GM12878 (cell line): ENCODE results near the gene SETD1B. TPM values are rescaled to one million over a fixed set of nuclear protein-coding genes. Genes with fewer than 3 reads are reported as not detected.

Experiments
- EGR1 ChIP-seq, 2 experiments: IDR thresholded peaks; 1 replicate in 1 of 2; 2 replicates in 1 of 2; pipeline ENCODE4 v1.6.1; 2011 to 2012; ENCODE audit warnings: low read depth in 2 of 2, low read length in 2 of 2, borderline replicate concordance in 1 of 2, mild to moderate bottlenecking in 1 of 2, moderate library complexity in 1 of 2
- ETV6 ChIP-seq, 2 experiments: fragments of 450-650 bp in 1 of 2; IDR thresholded peaks in 1 of 2; conservative IDR thresholded peaks in 1 of 2; 2 replicates each; pipeline ENCODE4 v1.6.1; 2014; ENCODE audit warnings: antibody characterized with exemption in 1 of 2, borderline replicate concordance in 1 of 2, low read depth in 1 of 2, mild to moderate bottlenecking in 1 of 2, moderate library complexity in 1 of 2
- EZH2 ChIP-seq: IDR thresholded peaks from 2 replicates; pipeline ENCODE4 v1.6.1; 2012; ENCODE audit warnings: low read depth, mild to moderate bottlenecking, control low read depth, inconsistent platforms, low read length, borderline replicate concordance; ENCODE audit not compliant: control insufficient read depth
- IKZF1 ChIP-seq: fragments of 450-650 bp; conservative IDR thresholded peaks from 2 replicates; pipeline ENCODE4 v1.6.1; 2017; ENCODE audit warnings: antibody characterized with exemption, mild to moderate bottlenecking
- IKZF2 ChIP-seq, 2 experiments: fragments of 450-650 bp; IDR thresholded peaks; 2 replicates each; pipeline ENCODE4 v1.6.1; 2017; ENCODE audit warnings: mild to moderate bottlenecking in 2 of 2, moderate library complexity in 2 of 2
- NFXL1 ChIP-seq: fragments of 450-650 bp; IDR thresholded peaks from 2 replicates; pipeline ENCODE4 v1.6.1; 2017; ENCODE audit warnings: antibody characterized with exemption, mild to moderate bottlenecking, borderline replicate concordance
- NFYA ChIP-seq: IDR thresholded peaks from 2 replicates; pipeline ENCODE4 v1.6.1; 2011; ENCODE audit warnings: low read depth, mild to moderate bottlenecking, low read length, improper control_type of control experiment, borderline replicate concordance
- RB1 ChIP-seq: fragments of 450-650 bp; formaldehyde crosslinking; IDR thresholded peaks from 2 replicates; pipeline ENCODE4 v1.6.1; 2017; ENCODE audit warnings: mild to moderate bottlenecking, borderline replicate concordance
- SMC3 ChIP-seq: IDR thresholded peaks from 2 replicates; pipeline ENCODE4 v1.6.1; 2011; ENCODE audit warnings: low read length, improper control_type of control experiment, borderline replicate concordance
- SREBF2 ChIP-seq: IDR thresholded peaks from 2 replicates; pipeline ENCODE4 v1.6.1; 2012; ENCODE audit warnings: mild to moderate bottlenecking, low read length
- STAT3 ChIP-seq: IDR thresholded peaks from 2 replicates; pipeline ENCODE4 v1.6.1; 2011; ENCODE audit warnings: low read depth, low read length, improper control_type of control experiment
- WRNIP1 ChIP-seq: IDR thresholded peaks from 2 replicates; pipeline ENCODE4 v1.6.1; 2011; ENCODE audit warnings: low read depth, low read length, improper control_type of control experiment, borderline replicate concordance
- YY1 ChIP-seq: IDR thresholded peaks from 2 replicates; pipeline ENCODE4 v1.6.1; 2011; ENCODE audit warnings: low read depth, mild to moderate bottlenecking, low read length
- polyA plus RNA-seq, 11 experiments: library from polyadenylated mRNA; depleted of rRNA in 4 of 11; unstranded in 6 of 11; stranded (reverse) in 5 of 11; fragments of >200 nt; fragmentation: Nextera tagmentation in 4 of 11; fragmentation: Illumina TruSeq in 1 of 11; extraction: Ambion mirVana in 4 of 11; extraction: Trizol in 1 of 11; gene quantifications; 1 replicate in 1 of 11; 2 replicates in 10 of 11; pipeline versions ENCODE4 v1.2.1 to v1.2.3, GENCODE V29; 2011 to 2016; ENCODE audit warnings: inconsistent platforms in 2 of 11, missing spikeins in 2 of 11, low read depth in 1 of 11
- total RNA-seq, 4 experiments: library from RNA; depleted of rRNA in 3 of 4; stranded (reverse); fragments of >200 nt in 3 of 4; fragmentation: Illumina TruSeq in 1 of 4; extraction: Trizol in 1 of 4; gene quantifications; 2 replicates each; pipeline versions ENCODE4 v1.2.1 to v1.2.3, GENCODE V29; 2013 to 2021
- TF ChIP-seq, protein P1 (sequence below): fragments of 450-650 bp; IDR thresholded peaks from 2 replicates; pipeline ENCODE4 v1.6.1; 2017; ENCODE audit warnings: mild to moderate bottlenecking, moderate library complexity
- TF ChIP-seq, protein P2 (sequence below): IDR thresholded peaks from 2 replicates; pipeline ENCODE4 v1.6.1; 2011; ENCODE audit warnings: borderline replicate concordance, low read depth, mild to moderate bottlenecking, moderate library complexity, low read length; ENCODE audit not compliant: insufficient read depth, poor library complexity, severe bottlenecking
- TF ChIP-seq, protein P3 (sequence below), 3 experiments: IDR thresholded peaks in 2 of 3; conservative IDR thresholded peaks in 1 of 3; 2 replicates each; pipeline ENCODE4 v1.5.1; 2011; ENCODE audit warnings: low read depth in 3 of 3, low read length in 3 of 3, mild to moderate bottlenecking in 3 of 3, control low read depth in 2 of 3, moderate library complexity in 2 of 3, inconsistent platforms in 1 of 3, mixed read lengths in 1 of 3; ENCODE audit not compliant: control insufficient read depth in 2 of 3, insufficient read depth in 1 of 3; ENCODE audit errors: extremely low read depth in 1 of 3
- TF ChIP-seq, protein P4 (sequence below): fragments of 450-650 bp; formaldehyde crosslinking; IDR thresholded peaks from 2 replicates; pipeline ENCODE4 v1.4.0; 2020; ENCODE audit warnings: mild to moderate bottlenecking, moderate library complexity

Gene SETD1B
- total and polyA plus RNA-seq, 10 of the 15 experiments (the other 5 are each of a cell fraction or from before 2014, with no cell fraction given) = 0.50 to 17.3 (median 1.6) TPM

DNA sequence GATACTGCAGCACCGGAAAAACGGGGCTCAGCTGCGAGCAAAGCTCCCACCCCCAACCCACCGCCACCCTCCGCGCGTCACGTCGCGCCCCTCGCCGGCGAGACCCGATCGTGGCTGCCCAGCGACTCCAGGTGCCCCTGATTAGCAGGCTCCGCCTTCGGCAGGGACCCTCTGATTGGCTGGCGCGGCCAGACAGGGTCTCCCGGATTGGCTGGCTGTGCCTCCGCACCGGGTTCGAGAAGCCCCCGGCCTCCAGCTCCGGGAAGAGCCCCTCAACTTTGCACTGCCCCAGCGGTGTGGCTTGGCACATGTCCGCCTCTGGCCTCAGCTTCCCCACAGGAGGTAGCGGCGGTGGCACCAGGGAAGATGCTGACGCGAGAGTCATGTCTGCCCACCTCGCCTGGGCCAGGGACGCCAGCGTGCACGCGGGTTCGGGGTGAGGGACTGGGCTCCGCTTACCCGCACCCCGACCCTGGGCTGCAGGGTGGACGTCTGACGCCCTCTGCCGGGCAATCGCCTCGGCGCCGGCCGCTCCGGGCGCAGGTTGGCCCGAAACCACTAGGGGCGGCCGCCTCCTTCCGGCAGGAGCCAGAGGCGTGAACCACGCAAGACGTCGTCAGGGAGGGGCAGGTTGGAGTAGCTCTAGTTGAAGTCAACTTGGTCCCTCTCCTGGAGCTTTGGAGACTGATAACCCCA lies 9.8 kb upstream of the SETD1B start (continued):
- TF ChIP-seq EGR1 (IDR thresholded peaks at IDR 0.05; ENCODE audit: borderline replicate concordance in 1 of 2, low read depth in 2 of 2, low read length in 2 of 2) (peak; percentile 19 to 34; a peak in 2 of 3 replicates), STAT3 (no peak), NFXL1 (no peak), YY1 (peak; percentile 90), SMC3 (peak; percentile 92), ETV6 (conservative IDR thresholded peaks at IDR 0.05 in 1 of 2, IDR thresholded peaks at IDR 0.05 in 1 of 2; ENCODE audit: borderline replicate concordance in 1 of 2, low read depth in 1 of 2) (peak in 1 of 2 experiments; percentile 47; a peak in 1 of 4 replicates), SREBF2 (no peak), WRNIP1 (no peak), IKZF2 (IDR thresholded peaks at IDR 0.05) (peak; percentile 42 to 44), IKZF1 (peak; percentile 77; the same call in 1 of the 2 replicates), EZH2 (no peak), RB1 (peak; percentile 89), NFYA (no peak)
- TF ChIP-seq, protein P1, sequence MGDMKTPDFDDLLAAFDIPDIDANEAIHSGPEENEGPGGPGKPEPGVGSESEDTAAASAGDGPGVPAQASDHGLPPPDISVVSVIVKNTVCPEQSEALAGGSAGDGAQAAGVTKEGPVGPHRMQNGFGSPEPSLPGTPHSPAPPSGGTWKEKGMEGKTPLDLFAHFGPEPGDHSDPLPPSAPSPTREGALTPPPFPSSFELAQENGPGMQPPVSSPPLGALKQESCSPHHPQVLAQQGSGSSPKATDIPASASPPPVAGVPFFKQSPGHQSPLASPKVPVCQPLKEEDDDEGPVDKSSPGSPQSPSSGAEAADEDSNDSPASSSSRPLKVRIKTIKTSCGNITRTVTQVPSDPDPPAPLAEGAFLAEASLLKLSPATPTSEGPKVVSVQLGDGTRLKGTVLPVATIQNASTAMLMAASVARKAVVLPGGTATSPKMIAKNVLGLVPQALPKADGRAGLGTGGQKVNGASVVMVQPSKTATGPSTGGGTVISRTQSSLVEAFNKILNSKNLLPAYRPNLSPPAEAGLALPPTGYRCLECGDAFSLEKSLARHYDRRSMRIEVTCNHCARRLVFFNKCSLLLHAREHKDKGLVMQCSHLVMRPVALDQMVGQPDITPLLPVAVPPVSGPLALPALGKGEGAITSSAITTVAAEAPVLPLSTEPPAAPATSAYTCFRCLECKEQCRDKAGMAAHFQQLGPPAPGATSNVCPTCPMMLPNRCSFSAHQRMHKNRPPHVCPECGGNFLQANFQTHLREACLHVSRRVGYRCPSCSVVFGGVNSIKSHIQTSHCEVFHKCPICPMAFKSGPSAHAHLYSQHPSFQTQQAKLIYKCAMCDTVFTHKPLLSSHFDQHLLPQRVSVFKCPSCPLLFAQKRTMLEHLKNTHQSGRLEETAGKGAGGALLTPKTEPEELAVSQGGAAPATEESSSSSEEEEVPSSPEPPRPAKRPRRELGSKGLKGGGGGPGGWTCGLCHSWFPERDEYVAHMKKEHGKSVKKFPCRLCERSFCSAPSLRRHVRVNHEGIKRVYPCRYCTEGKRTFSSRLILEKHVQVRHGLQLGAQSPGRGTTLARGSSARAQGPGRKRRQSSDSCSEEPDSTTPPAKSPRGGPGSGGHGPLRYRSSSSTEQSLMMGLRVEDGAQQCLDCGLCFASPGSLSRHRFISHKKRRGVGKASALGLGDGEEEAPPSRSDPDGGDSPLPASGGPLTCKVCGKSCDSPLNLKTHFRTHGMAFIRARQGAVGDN = peak; percentile 94
- TF ChIP-seq, protein P2, sequence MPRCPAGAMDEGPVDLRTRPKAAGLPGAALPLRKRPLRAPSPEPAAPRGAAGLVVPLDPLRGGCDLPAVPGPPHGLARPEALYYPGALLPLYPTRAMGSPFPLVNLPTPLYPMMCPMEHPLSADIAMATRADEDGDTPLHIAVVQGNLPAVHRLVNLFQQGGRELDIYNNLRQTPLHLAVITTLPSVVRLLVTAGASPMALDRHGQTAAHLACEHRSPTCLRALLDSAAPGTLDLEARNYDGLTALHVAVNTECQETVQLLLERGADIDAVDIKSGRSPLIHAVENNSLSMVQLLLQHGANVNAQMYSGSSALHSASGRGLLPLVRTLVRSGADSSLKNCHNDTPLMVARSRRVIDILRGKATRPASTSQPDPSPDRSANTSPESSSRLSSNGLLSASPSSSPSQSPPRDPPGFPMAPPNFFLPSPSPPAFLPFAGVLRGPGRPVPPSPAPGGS = no peak
- TF ChIP-seq, protein P3, sequence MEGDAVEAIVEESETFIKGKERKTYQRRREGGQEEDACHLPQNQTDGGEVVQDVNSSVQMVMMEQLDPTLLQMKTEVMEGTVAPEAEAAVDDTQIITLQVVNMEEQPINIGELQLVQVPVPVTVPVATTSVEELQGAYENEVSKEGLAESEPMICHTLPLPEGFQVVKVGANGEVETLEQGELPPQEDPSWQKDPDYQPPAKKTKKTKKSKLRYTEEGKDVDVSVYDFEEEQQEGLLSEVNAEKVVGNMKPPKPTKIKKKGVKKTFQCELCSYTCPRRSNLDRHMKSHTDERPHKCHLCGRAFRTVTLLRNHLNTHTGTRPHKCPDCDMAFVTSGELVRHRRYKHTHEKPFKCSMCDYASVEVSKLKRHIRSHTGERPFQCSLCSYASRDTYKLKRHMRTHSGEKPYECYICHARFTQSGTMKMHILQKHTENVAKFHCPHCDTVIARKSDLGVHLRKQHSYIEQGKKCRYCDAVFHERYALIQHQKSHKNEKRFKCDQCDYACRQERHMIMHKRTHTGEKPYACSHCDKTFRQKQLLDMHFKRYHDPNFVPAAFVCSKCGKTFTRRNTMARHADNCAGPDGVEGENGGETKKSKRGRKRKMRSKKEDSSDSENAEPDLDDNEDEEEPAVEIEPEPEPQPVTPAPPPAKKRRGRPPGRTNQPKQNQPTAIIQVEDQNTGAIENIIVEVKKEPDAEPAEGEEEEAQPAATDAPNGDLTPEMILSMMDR (IDR thresholded peaks at IDR 0.05 in 2 of 3, conservative IDR thresholded peaks at IDR 0.05 in 1 of 3; ENCODE audit: control insufficient read depth in 2 of 3, extremely low read depth in 1 of 3, insufficient read depth in 1 of 3, low read depth in 3 of 3, low read length in 3 of 3) = peak; percentile 100; a peak in 5 of 6 replicates
- TF ChIP-seq, protein P4, sequence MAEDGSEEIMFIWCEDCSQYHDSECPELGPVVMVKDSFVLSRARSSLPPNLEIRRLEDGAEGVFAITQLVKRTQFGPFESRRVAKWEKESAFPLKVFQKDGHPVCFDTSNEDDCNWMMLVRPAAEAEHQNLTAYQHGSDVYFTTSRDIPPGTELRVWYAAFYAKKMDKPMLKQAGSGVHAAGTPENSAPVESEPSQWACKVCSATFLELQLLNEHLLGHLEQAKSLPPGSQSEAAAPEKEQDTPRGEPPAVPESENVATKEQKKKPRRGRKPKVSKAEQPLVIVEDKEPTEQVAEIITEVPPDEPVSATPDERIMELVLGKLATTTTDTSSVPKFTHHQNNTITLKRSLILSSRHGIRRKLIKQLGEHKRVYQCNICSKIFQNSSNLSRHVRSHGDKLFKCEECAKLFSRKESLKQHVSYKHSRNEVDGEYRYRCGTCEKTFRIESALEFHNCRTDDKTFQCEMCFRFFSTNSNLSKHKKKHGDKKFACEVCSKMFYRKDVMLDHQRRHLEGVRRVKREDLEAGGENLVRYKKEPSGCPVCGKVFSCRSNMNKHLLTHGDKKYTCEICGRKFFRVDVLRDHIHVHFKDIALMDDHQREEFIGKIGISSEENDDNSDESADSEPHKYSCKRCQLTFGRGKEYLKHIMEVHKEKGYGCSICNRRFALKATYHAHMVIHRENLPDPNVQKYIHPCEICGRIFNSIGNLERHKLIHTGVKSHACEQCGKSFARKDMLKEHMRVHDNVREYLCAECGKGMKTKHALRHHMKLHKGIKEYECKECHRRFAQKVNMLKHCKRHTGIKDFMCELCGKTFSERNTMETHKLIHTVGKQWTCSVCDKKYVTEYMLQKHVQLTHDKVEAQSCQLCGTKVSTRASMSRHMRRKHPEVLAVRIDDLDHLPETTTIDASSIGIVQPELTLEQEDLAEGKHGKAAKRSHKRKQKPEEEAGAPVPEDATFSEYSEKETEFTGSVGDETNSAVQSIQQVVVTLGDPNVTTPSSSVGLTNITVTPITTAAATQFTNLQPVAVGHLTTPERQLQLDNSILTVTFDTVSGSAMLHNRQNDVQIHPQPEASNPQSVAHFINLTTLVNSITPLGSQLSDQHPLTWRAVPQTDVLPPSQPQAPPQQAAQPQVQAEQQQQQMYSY (CRISPR knock-in tag) = no peak
